Hepatocyte (in vitro differentiated cells): Measurements from ENCODE around the gene FAXC.

Source experiments
- EZH2phosphoT487 ChIP-seq: fragments of 200-600 bp; sonication (generic); IDR thresholded peaks from one replicate; pipeline ENCODE4 v1.6.1; 2018; ENCODE audit warnings: antibody characterized with exemption, mild to moderate bottlenecking, low read depth, moderate library complexity; ENCODE audit not compliant: unreplicated experiment, severe bottlenecking
- TF ChIP-seq, protein P1 (sequence below): fragments of 200-600 bp; sonication (generic); IDR thresholded peaks from 2 replicates; pipeline ENCODE4 v1.5.1; 2016; ENCODE audit warnings: antibody characterized with exemption, mild to moderate bottlenecking; ENCODE audit not compliant: poor library complexity

DNA sequence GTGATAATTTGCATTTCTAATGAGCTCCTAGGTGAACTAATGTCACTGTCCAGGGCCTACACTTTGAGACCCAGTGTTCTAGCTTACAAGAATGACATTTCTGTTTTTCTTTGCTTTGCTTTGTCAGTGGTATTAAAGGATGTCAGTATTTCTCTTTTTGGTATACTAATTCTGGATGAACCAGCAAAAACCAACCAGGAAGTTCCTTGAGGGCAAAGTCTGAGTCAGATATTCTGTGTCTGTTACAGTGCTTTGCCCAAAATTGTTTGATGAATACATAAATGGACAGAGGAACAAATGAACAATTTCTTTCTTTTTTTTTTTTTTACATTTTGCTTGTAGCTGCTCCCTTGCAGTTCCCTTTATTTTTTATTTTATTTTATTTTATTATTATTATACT is 29.2 kb upstream of the FAXC start:
- TF ChIP-seq, protein P1, sequence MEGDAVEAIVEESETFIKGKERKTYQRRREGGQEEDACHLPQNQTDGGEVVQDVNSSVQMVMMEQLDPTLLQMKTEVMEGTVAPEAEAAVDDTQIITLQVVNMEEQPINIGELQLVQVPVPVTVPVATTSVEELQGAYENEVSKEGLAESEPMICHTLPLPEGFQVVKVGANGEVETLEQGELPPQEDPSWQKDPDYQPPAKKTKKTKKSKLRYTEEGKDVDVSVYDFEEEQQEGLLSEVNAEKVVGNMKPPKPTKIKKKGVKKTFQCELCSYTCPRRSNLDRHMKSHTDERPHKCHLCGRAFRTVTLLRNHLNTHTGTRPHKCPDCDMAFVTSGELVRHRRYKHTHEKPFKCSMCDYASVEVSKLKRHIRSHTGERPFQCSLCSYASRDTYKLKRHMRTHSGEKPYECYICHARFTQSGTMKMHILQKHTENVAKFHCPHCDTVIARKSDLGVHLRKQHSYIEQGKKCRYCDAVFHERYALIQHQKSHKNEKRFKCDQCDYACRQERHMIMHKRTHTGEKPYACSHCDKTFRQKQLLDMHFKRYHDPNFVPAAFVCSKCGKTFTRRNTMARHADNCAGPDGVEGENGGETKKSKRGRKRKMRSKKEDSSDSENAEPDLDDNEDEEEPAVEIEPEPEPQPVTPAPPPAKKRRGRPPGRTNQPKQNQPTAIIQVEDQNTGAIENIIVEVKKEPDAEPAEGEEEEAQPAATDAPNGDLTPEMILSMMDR = no peak
- no peak for TF ChIP-seq EZH2phosphoT487
